Pulmonary artery endothelial cell (primary cell): ENCODE data around the gene NPTXR. TPM values are rescaled to one million over a fixed set of nuclear protein-coding genes. Genes with fewer than 3 reads are reported as not detected.
"Not testable (repeated sequence)": the region's sequence is repeated elsewhere in the genome, so short reads cannot be mapped to it uniquely, and the experiment has no call there.

ENCODE experiments used
- DNase-seq: peaks from one replicate; pipeline ENCODE4 v3.0.0-alpha.2; 2011; ENCODE audit warnings: low read depth, low spot score
- total RNA-seq: library from RNA; depleted of rRNA; stranded (reverse); fragments of >200 nt; gene quantifications from 2 replicates; pipeline ENCODE4 v1.2.3, GENCODE V29; 2014

The NPTXR gene
- total RNA-seq, 1 donor from 2014 or later: 0.13 TPM

DNA sequence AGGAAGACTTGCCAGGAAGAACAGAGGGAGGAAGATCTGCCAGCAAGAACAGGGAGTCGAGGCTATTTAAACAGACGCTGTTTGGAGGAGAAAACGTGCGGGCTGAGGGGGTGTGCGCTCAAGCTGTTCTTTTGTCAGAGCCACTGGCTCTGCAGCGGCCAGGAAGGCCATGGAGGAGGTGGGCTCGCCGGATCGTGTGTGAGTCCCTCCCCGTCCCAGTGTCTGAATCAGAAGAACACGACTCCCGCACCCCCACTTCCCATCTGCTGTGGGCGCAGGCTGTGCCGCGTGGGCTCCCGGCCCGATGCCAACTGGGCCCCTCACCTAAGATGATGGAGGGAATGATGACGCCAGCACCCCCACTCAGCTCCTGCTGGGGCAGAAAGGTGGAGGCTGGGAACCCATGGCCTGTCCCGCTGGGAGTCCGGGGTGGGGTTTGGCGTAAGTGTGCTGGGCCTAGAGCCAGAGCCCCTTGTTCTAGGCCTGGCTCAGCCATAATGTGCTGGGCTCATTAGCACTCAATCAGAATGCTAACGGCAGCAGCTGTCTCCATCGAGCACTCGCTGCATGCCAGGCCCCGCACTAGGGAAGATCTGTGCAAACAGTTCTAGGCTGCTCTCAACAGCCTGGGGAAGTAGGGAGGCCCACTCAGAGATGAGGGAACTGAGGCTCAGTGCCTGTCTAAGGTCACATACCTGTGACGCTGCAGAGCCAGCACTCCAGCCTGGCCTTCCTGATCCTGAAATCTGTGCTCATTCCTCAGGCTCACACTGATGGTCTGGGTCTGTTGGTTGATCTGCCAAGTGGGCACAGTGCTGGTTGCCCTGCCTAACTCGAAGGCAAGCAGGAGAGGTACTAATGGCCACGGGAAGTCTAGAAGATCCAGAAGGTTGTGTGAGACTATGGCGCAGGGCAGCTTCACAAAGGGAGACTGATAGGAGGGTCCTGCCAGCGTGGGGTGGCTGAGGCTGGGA is 11.5 kb downstream of the NPTXR start:
- DNase-seq: no peak

DNA sequence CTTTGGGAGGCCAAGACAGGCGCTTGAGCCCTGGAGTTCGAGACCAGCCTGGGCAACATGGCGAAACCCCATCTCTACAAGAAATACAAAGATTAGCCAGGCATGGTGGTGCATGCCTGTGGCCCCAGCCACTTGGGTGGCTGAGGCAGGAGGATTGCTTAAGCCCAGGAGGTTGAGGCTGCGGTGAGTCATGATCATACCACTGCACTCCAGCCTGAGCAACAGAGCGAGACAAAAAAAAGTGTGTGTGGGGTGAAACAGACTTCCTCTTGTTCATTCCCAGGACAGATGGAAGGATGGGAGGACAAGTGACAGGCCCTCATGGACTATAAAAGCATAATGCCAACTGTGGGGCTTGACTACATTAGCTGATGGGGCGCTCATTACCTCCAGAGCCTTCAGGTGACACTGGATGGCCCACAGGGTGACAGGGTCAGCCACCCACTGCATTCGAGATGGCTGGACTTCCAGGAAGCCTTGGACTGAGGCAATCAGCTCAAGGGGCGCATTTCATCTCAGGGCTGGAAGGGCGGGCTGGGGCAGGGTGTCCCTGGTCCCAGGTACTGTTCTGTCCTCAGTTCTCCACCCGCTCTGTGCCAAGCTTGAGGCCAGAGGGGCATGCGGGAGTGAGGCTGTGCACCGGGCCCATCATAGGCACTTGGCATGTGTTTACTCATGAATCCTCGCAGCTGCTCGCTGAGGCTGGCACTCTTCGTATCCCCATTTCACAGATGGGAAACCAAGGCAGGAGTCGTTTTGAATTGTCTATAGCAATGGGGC is 12.5 kb downstream of the NPTXR start:
- no peak for DNase-seq

DNA sequence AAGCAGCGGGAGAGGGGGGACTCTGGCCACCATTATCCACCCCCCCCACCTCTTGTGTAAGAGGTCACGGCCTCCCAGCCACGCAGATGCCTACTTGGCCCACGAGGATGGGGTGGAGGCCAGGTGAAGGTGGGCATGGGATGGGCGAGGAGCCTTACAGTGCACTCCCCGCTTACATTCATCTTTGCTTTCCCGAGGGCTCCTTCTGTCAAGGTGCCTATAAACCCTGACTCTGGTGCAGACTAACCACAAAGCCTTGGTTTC is 13.1 kb downstream of the NPTXR start:
- DNase-seq: no peak

DNA sequence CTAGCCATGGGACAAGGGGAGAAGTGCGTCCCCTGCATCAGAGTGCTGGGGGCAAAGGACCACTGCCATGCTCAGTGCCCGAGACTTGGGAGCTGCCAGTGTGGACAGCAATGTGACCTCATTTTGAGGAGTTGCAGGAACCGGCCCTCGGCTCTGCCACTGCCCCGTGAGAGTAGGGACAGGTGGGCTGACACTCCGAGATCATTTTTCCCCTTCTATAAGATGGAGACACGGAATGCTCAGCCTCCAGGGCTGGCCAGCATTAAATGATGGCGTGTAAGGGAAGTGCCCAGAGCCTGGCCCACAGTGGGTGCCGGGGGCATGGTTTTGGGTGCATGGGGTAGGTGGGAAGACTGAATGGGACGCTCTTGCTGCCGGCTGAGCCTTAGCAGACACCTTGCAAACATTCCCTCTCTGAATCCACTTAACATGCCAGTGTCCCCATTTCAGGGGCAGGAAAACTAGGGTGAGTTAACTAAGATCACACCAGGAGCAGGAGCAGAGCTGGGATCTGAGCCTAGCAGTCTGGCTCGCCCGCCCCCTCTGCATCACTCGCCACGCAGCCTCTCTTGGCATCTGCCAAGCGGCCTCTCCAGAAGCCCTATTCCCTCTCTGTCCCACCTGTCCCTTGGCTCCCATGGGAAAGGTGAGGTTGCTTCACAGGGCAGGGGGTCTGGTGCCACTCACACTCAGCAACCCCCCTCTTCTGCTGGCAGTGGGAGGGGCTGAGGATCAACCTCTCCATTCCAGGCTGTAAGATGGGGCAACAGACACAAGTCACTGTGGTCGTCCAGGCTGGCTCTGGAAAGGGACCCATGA is 13.6 kb downstream of the NPTXR start:
- DNase-seq: no peak

DNA sequence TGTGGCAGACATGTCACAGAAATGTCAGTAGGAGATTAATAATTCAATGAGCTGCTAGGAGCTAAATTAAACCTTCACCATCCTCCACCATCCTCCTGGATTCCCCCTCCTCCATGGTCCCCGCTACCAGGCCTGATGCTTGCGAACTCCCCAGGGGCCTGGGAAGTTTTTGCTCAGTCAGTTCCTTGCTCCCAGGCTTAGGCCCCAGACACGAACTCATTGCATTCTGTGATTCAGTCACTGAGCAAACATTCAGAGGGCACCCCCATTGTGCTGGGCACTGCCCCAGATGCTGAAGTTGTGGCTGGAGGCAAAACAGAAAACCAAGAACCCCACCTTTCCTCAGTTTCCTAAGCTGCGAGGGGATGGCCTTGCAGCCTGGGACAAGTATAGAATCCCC is 14.3 kb downstream of the NPTXR start:
- DNase-seq: no peak

DNA sequence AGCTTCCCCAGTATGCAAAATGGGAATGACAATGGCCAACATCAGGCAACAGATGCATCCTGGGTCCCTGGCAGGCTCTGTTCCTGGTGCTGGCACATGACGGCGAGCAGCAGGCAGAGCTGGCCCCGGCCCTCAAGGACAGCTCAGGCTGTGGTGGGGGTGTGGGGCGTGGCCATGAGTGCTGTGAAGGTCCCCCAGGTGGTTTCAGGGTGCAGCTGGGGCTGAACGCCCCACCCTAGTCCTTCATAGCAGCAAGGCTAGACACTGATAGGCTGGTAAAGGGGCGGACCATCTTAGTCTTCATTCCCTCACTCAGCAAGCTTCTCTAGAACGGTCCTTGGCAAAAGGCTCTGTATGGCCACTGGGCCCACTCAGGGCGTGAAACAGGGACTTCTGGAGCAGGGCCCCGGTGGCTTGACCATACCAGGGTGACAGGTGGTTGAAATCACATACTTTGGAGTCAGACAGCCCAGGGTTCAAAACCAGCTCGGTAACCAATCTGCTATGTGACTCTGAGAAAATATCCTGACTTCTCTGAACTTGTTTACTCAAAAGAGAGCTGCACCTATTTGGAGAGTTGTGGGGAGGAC is 15.1 kb downstream of the NPTXR start:
- no peak for DNase-seq

DNA sequence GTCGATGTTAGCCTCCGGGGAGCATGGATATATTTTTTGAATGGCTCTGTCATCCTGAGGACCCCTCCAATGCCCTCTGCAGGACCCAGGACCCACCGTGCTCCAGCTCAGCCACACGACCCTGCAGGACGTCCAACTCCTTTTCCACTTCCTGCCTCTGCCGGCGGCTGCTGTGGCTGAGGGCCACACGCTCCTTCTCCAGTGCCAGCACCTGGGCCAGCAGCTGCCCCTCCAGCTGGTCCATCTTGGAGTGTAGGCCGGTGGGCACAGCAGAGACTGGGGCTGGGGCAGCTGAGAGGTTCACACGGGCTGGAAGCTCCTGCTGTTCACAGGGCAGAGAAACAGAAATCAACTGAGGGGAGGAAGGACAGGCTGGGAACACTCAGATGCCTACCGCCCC is 15.6 kb downstream of the NPTXR start:
- no peak for DNase-seq

DNA sequence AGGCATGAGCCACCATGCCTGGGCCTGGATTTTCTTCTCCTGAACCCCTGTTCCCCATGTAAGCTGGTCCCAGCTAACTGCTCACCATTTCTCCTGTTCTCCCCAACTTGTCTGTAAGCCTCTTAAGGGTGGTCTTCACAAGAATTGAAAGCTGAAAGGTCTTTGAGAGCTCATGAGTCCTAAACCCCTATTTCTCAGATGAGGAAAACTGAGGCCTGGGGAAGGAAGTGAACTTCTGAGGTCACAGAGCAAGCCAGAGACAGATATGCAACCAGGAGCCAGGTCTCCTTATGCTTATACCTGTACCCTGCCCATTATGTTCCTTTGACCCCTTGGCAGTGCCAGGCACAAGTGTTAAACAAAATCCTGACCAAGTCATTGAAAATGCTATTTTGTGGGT is 16.3 kb downstream of the NPTXR start:
- no peak for DNase-seq

DNA sequence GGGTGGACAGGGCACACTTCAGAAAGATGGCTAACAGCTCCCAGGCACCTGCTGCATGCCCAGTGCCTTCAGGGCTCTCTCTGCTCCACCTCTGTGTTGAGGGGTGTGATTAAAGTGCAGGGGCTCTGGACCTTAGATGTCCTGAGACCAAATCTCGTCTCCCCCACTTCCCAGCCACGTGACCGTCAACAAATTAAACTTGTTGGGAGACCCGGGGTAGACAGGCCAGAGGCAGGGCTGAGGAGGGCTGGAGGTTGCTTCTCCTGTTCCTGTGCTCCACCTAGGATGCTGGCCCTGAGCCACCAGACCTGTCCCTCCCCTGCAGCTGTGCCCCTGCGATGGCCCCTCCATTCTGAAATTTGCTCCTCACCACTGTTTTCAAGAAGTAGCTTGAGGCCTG is 17.0 kb downstream of the NPTXR start:
- DNase-seq: no peak

DNA sequence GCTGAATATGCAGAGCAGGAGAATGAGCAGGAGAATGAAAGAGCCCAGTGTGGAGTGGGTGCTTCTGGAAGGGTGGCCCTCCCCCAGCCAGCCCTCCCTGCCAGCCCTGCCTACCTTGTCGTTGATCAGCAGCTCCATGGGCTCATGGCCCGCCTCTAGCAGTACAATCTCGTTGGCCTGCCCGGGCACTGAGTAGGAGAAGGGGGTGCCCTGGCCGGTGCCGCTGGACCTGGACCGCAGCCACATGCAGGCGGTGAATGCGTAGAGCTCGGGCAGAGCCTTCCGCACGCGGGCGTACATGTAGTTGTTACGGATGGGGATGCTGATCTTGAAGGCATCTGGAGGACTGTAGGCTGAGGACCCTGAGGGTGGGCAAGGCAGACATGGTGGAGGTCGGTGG is 17.4 kb downstream of the NPTXR start:
- no peak for DNase-seq

DNA sequence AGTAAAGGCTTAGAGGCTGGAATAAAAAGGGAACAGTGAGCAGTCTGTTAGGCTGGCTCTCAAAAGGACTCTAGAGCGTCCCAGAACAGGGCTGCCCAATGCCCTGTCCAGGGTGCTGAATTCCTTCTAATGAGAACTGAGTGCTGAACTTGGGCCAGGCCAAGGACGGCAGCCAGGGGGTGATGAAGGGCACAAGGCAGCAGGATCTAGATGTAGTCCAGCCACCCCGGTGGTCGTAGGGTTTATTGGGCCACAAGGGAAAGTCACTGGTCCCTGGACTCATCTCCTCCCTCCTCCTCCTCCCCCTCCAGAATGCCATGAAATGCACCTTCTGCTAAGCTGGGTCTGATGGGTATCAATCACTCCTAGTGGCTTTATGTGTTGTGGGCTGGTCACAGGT is 19.2 kb downstream of the NPTXR start:
- peak; percentile 35 for DNase-seq

DNA sequence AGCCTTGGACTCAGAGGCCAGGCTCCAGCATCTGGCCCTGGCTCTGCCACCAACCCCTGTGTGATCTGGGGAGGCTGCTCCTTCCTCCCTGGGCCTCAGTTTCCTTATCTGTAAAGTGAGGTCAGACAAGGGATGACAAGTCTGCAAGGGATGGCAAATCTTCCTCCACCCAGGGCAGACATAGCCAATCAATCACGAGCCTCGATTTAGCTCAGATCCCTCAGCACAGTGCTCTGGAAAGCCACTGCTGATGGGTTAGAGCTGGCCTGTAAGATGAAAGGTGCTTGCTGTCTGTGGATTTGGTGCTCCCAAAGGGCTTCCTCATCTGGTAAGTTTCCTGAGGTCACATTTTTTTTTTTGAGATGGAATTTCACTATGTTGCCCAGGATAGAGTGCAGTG is 20.2 kb downstream of the NPTXR start:
- no peak for DNase-seq

DNA sequence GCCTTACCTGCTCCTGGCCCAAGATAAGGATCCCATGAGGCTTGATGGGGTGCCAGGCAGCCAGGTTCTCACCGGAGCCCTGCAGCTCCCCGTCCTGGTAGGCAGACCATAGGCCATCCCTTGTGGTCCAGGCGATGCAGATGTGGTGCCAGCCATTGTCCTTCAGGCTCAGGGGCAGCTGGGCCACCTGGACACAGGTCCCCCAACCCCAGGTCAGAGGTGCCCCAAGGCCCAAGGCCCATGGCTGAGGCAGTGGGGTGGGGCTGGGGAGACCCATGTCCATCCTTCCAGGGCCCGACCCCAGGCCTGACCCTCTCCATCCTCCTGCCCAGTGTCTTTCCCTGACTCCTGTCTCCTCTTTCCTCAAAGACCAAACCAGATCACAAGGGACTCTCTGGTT is 20.8 kb downstream of the NPTXR start:
- no peak for DNase-seq

DNA sequence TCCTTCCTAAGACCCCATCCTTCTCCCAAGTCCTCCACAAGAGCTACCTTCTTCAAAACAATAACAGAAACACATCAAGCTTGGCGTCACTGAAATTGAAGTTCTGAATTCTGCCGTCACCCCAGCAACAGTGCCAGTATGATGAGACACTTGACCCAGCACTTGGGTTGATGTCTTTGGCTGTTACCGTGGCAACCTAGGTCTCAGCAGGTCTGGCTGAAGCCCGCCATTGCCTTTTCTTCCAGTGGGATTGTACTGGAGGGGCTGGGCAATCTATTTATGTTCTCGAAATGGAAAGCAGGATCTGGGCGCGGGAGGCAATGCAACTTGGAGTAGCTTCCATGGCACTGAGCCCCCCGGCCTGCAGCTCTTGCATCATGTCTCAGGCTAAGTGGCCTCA is 23.8 kb downstream of the NPTXR start:
- no peak for DNase-seq

DNA sequence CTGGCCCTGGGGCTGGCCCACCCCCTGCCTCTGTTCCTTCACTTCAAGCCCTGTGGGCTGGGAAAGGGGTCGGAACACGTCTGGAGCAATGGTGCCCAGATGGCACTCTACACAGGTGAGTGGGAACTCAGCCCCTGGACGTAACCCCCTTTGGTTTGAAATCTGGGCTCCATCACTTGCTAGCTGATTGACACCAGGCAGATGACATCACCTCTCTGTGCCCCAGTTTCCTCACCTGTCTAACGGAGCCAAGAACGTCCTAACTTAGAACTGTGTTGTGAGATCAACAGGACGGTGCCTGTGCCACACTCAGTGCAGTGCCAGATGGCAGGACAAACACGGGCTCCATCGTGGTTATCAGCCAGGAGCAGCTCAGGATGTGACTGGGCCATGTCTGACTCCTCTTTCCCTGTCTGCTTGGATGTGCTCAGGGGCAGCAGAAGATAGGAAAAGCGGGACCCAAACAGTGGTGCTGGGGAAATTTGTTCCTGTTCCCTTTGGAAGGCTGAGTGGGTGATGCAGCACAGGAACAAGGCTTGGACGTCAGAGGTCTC is 24.4 kb downstream of the NPTXR start:
- no peak for DNase-seq

DNA sequence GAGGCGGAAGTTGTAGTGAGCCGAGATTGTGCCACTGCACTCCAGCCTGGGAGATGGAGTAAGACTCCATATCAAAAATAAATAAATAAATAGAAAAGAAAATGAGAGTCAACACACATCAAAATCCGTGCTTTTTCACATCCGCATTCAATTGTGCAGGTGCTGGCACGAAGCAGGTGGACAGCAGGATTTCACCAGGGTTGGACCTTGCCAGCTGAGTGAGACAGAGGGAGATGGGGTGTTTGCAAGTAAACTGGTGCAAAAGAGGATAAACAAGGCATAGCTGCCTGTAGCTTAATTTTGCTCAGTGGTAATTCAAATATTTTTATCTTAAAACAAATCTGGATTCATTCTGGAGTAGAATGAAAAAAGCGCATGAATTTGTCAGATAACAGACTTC is 26.6 kb downstream of the NPTXR start:
- DNase-seq: no peak

DNA sequence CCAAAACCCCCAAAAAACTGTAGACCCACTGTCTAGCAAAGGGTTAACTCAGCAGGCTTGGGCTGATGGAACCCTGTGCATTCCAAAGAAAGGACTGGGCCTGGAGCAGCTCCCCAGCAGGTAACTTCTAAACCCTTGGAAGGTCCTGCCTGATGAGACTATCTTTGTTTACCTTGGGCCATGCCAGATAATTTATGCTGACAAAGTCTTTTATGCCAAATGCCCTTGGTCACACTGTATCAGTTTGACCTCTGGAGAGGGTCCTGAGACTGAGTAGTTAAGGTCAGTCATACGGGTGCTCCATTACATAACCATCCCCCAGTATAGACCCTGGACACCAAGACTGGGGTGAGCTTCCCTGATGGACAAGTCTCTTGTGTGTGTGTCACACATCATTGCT is 28.0 kb downstream of the NPTXR start:
- DNase-seq: no peak

DNA sequence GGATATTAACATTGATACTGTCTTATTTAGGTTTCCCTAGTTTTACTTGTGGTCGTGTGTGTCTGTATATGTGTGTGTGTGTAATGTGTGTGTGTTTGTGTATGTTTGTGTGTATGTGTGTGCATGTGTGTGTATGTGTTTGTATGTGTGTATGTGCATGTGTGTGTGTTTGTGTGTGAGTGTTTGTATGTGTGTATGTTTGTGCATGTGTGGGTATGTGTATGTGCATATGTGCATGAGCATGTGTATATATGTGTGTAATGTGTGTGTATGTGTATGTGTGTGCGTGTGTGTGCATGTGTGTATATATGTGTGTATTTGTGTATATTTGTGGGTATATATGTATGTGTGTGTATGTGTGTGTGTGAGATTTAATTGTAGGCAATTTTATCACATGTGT is 32.6 kb downstream of the NPTXR start:
- no peak for DNase-seq

DNA sequence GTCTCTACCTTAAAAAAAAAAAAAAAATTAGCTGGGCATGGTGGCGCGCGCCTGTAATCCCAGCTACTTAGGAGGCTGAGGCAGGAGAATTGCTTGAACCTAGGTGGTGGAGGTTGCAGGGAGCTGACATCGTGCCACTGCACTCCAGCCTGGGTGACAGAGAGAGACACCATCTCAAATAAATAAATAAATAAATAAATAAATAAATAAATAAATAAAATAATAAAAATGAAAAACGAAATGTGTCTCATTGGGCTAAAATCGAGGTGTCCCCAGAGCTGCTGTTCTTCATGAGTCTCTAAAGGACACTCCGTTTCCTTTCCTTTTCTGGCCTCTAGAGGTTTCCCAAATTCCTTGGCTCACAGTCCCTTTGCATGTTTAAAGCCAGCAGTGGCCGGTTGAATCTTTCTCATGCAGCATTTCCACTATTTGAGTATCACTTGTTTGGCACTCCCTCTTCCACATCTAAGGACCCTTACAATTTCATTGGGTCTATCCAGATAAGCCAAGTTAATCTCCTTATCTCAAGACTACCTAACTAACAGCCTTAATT is 38.7 kb downstream of the NPTXR start:
- DNase-seq: not testable (repeated sequence)

DNA sequence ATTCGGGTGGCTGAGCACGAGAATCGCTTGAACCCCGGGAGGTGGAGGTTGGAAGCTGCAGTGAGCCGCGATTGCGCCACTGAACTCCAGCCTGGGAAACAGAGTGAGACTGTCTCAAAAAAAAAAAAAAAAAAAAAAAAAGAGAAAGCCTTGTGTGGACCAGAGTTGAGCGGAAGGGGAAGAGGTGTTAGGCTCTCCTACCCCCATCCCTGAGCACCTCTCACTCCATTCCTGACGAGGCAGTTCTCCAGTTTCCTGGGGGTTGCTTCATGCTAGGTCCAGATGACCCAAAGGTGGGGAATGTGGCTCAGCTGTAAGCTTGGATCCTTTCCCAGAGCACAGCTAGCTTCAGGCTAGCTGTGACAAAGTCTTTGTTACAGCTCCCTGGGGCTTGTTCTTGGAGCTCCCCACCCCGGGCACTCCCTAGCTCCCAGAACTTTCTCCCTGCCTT is 41.1 kb downstream of the NPTXR start:
- no peak for DNase-seq
